Keratinocyte (primary cell): ENCODE results near the gene SNRPB. TPM values are rescaled to one million over a fixed set of nuclear protein-coding genes. Genes with fewer than 3 reads are reported as not detected.
"Not testable (repeated sequence)": the region's sequence is repeated elsewhere in the genome, so short reads cannot be mapped to it uniquely, and the experiment has no call there.

Source experiments
- DNase-seq: peaks from one replicate; pipeline ENCODE4 v3.0.0-alpha.2; 2011; ENCODE audit warnings: low read depth, missing footprints, low spot score
- FAIRE-seq: peaks from 2 replicates; lab custom pipeline; 2011; peaks lifted over from hg19 to GRCh38; lab: Jason Lieb, UNC
- H2AFZ ChIP-seq: 2 replicates; pipeline ENCODE4 v1.6.0; 2012; ENCODE audit warnings: low read length, control low read depth, inconsistent platforms; ENCODE audit not compliant: control insufficient read depth
- H3K27ac ChIP-seq: 2 replicates; pipeline ENCODE4 v1.5.1; 2011; ENCODE audit warnings: low read length; ENCODE audit not compliant: control insufficient read depth, insufficient read depth
- H3K27me3 ChIP-seq: 3 replicates; pipeline ENCODE4 v1.6.0; 2011; ENCODE audit warnings: low read length; ENCODE audit not compliant: control insufficient read depth, insufficient read depth; ENCODE audit errors: extremely low read depth
- H3K36me3 ChIP-seq, 2 experiments: 2 replicates in 1 of 2; 3 replicates in 1 of 2; pipeline ENCODE4 v1.5.1; 2011; ENCODE audit warnings: low read length in 2 of 2, mild to moderate bottlenecking in 1 of 2; ENCODE audit not compliant: control insufficient read depth in 2 of 2, insufficient read depth in 2 of 2; ENCODE audit errors: extremely low read depth in 1 of 2
- H3K4me1 ChIP-seq: 3 replicates; pipeline ENCODE4 v1.5.1; 2011; ENCODE audit warnings: low read length; ENCODE audit not compliant: control insufficient read depth, insufficient read depth; ENCODE audit errors: extremely low read depth
- H3K4me2 ChIP-seq: 3 replicates; pipeline ENCODE4 v1.6.0; 2011; ENCODE audit warnings: low read depth, low read length; ENCODE audit not compliant: control insufficient read depth, insufficient read depth; ENCODE audit errors: extremely low read depth
- H3K4me3 ChIP-seq, 3 experiments: fragments of 200-600 bp in 1 of 3; sonication (generic) in 1 of 3; 2 replicates in 2 of 3; 3 replicates in 1 of 3; pipeline ENCODE4 v1.5.1; 2011 to 2016; ENCODE audit warnings: low read length in 3 of 3, mild to moderate bottlenecking in 3 of 3, control low read depth in 2 of 3, inconsistent platforms in 1 of 3, low read depth in 1 of 3, mixed read lengths in 1 of 3, mixed run types in 1 of 3, moderate library complexity in 1 of 3; ENCODE audit not compliant: control insufficient read depth in 2 of 3, insufficient read depth in 2 of 3; ENCODE audit errors: extremely low read depth in 1 of 3
- H3K79me2 ChIP-seq: 2 replicates; pipeline ENCODE4 v1.6.0; 2012; ENCODE audit warnings: low read length; ENCODE audit not compliant: control insufficient read depth, insufficient read depth
- H3K9ac ChIP-seq: 3 replicates; pipeline ENCODE4 v1.6.0; 2011; ENCODE audit warnings: low read length; ENCODE audit not compliant: control insufficient read depth, insufficient read depth; ENCODE audit errors: extremely low read depth
- H3K9me1 ChIP-seq: 3 replicates; pipeline ENCODE4 v1.6.0; 2011; ENCODE audit warnings: low read length; ENCODE audit not compliant: control insufficient read depth, insufficient read depth; ENCODE audit errors: extremely low read depth
- H3K9me3 ChIP-seq: 2 replicates; pipeline ENCODE4 v1.5.1; 2012; ENCODE audit warnings: low read depth, low read length; ENCODE audit not compliant: control insufficient read depth
- H4K20me1 ChIP-seq: 3 replicates; pipeline ENCODE4 v1.6.0; 2011; ENCODE audit warnings: low read length; ENCODE audit not compliant: control insufficient read depth, insufficient read depth; ENCODE audit errors: extremely low read depth
- EZH2 ChIP-seq: IDR thresholded peaks from one replicate; pipeline ENCODE4 v1.6.1; 2012; ENCODE audit warnings: inconsistent platforms, mild to moderate bottlenecking, low read length, moderate library complexity
- dilution Hi-C: fragments of 300-500 bp; cut with MboI; formaldehyde crosslinking; loops from one replicate; pipeline ENCODE4 v1.7.0; 2020; ENCODE audit warnings: low sequenced_read_pairs; ENCODE audit not compliant: extremely low pct_ligation_motif_present
- polyA plus RNA-seq, 5 experiments: library from polyadenylated mRNA; depleted of rRNA in 3 of 5; stranded (reverse) in 3 of 5; stranded (forward) in 1 of 5; unstranded in 1 of 5; fragments of >200 nt; gene quantifications; 1 replicate in 1 of 5; 2 replicates in 3 of 5; 3 replicates in 1 of 5; pipeline versions ENCODE4 v1.2.1 to v1.2.3, GENCODE V29; 2011 to 2012; ENCODE audit warnings: missing spikeins in 2 of 5, low read depth in 1 of 5, low replicate concordance in 1 of 5
- TF ChIP-seq, protein P1 (sequence below), 3 experiments: IDR thresholded peaks in 1 of 3; conservative IDR thresholded peaks in 1 of 3; optimal IDR thresholded peaks in 1 of 3; 2 replicates in 2 of 3; 3 replicates in 1 of 3; pipeline versions ENCODE3 to v1.5.1; 2011; ENCODE audit warnings: low read length in 3 of 3, mild to moderate bottlenecking in 3 of 3, moderate library complexity in 2 of 3, control low read depth in 1 of 3, inconsistent platforms in 1 of 3; ENCODE audit not compliant: insufficient read depth in 2 of 3; ENCODE audit errors: extremely low read depth in 1 of 3

Gene SNRPB
- polyA plus RNA-seq, 1 donor (not counting 4 experiments of a cell fraction or from before 2014, with no cell fraction given) = 199 TPM

- DNase-seq = no peak
- no peak for FAIRE-seq
- Histone ChIP-seq H3K27ac (no peak overlapping the region), H3K9me3 (no peaks in the 10 kb centered on the region), H3K36me3 (no peaks in the 10 kb centered on the region), H3K4me2 (peak overlapping the region; percentile 74), H3K4me3 (peak overlapping the region; percentile 77 to 98 (median 80)), H3K4me1 (peaks cover 11% of the 10 kb centered on the region), H3K9me1 (no peaks in the 10 kb centered on the region), H3K79me2 (peaks cover 23% of the 10 kb centered on the region), H2AFZ (no peak overlapping the region), H3K27me3 (no peaks in the 10 kb centered on the region), H3K9ac (peak overlapping the region; percentile 87), H4K20me1 (no peaks in the 10 kb centered on the region)
- no peak for TF ChIP-seq EZH2
- TF ChIP-seq, protein P1, sequence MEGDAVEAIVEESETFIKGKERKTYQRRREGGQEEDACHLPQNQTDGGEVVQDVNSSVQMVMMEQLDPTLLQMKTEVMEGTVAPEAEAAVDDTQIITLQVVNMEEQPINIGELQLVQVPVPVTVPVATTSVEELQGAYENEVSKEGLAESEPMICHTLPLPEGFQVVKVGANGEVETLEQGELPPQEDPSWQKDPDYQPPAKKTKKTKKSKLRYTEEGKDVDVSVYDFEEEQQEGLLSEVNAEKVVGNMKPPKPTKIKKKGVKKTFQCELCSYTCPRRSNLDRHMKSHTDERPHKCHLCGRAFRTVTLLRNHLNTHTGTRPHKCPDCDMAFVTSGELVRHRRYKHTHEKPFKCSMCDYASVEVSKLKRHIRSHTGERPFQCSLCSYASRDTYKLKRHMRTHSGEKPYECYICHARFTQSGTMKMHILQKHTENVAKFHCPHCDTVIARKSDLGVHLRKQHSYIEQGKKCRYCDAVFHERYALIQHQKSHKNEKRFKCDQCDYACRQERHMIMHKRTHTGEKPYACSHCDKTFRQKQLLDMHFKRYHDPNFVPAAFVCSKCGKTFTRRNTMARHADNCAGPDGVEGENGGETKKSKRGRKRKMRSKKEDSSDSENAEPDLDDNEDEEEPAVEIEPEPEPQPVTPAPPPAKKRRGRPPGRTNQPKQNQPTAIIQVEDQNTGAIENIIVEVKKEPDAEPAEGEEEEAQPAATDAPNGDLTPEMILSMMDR (optimal IDR thresholded peaks at IDR 0.05 in 1 of 3, IDR thresholded peaks at IDR 0.05 in 1 of 3, conservative IDR thresholded peaks at IDR 0.05 in 1 of 3; ENCODE audit: extremely low read depth in 1 of 3, insufficient read depth in 2 of 3, low read length in 3 of 3) = no peak
- dilution Hi-C loops = no loop called here
Measured at GRCh38 chr20:2507464-2507863, 36.9 kb upstream of the SNRPB start.

DNA sequence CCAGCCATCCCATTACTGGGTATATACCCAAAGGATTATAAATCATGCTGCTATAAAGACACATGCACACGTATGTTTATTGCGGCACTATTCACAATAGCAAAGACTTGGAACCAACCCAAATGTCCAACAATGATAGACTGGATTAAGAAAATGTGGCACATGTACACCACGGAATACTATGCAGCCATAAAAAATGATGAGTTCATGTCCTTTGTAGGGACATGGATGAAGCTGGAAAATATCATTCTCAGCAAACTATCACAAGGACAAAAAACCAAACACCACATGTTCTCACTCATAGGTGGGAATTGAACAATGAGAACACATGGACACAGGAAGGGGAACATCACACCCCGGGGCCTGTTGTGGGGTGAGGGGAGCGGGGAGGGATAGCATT is 35.8 kb upstream of the SNRPB start:
- not testable (repeated sequence) for FAIRE-seq

GRCh38 chr20:2504803-2505202 is 34.2 kb upstream of the SNRPB start:
- H3K27ac ChIP-seq, FAIRE-seq, dilution Hi-C loops, DNase-seq, H4K20me1 ChIP-seq, H3K9me3 ChIP-seq, H3K36me3 ChIP-seq, H3K9me1 ChIP-seq, H3K4me3 ChIP-seq, H3K27me3 ChIP-seq, H2AFZ ChIP-seq, H3K9ac ChIP-seq, H3K4me2 ChIP-seq: not testable (repeated sequence)
- Histone ChIP-seq H3K79me2 (peaks cover 25% of the 10 kb centered on the region), H3K4me1 (peaks cover 11% of the 10 kb centered on the region)

More for the DNA sequence above, 35.8 kb upstream of the SNRPB start:
- H3K27ac ChIP-seq, DNase-seq, H3K4me2 ChIP-seq, H3K4me3 ChIP-seq, H3K36me3 ChIP-seq, dilution Hi-C loops, H2AFZ ChIP-seq, H3K9me3 ChIP-seq, H4K20me1 ChIP-seq, H3K9me1 ChIP-seq, H3K9ac ChIP-seq, H3K27me3 ChIP-seq: not testable (repeated sequence)
- Histone ChIP-seq H3K79me2 (peaks cover 23% of the 10 kb centered on the region), H3K4me1 (peaks cover 11% of the 10 kb centered on the region)

- H3K27me3 ChIP-seq, H3K9ac ChIP-seq, H3K4me1 ChIP-seq, H3K9me1 ChIP-seq, H3K27ac ChIP-seq, H2AFZ ChIP-seq, DNase-seq, H3K4me3 ChIP-seq, FAIRE-seq, dilution Hi-C loops, H4K20me1 ChIP-seq, H3K9me3 ChIP-seq, H3K4me2 ChIP-seq: not testable (repeated sequence)
- peaks cover 8 to 11% of the 10 kb centered on the region in 2 experiments for H3K36me3 ChIP-seq
- H3K79me2 ChIP-seq = peaks cover 16% of the 10 kb centered on the region
Measured at GRCh38 chr20:2502808-2503384, 32.3 kb upstream of the SNRPB start.
